Keratinocyte (primary cell): ENCODE data around the gene FRMD3. TPM values are rescaled to one million over a fixed set of nuclear protein-coding genes. Genes with fewer than 3 reads are reported as not detected.

ENCODE experiments used
- DNase-seq: peaks from one replicate; pipeline ENCODE4 v3.0.0-alpha.2; 2011; ENCODE audit warnings: low read depth, missing footprints, low spot score
- FAIRE-seq: peaks from 2 replicates; lab custom pipeline; 2011; peaks lifted over from hg19 to GRCh38; lab: Jason Lieb, UNC
- H2AFZ ChIP-seq: 2 replicates; pipeline ENCODE4 v1.6.0; 2012; ENCODE audit warnings: low read length, control low read depth, inconsistent platforms; ENCODE audit not compliant: control insufficient read depth
- H3K27ac ChIP-seq: 2 replicates; pipeline ENCODE4 v1.5.1; 2011; ENCODE audit warnings: low read length; ENCODE audit not compliant: control insufficient read depth, insufficient read depth
- H3K27me3 ChIP-seq: 3 replicates; pipeline ENCODE4 v1.6.0; 2011; ENCODE audit warnings: low read length; ENCODE audit not compliant: control insufficient read depth, insufficient read depth; ENCODE audit errors: extremely low read depth
- H3K36me3 ChIP-seq, 2 experiments: 2 replicates in 1 of 2; 3 replicates in 1 of 2; pipeline ENCODE4 v1.5.1; 2011; ENCODE audit warnings: low read length in 2 of 2, mild to moderate bottlenecking in 1 of 2; ENCODE audit not compliant: control insufficient read depth in 2 of 2, insufficient read depth in 2 of 2; ENCODE audit errors: extremely low read depth in 1 of 2
- H3K4me1 ChIP-seq: 3 replicates; pipeline ENCODE4 v1.5.1; 2011; ENCODE audit warnings: low read length; ENCODE audit not compliant: control insufficient read depth, insufficient read depth; ENCODE audit errors: extremely low read depth
- H3K4me2 ChIP-seq: 3 replicates; pipeline ENCODE4 v1.6.0; 2011; ENCODE audit warnings: low read depth, low read length; ENCODE audit not compliant: control insufficient read depth, insufficient read depth; ENCODE audit errors: extremely low read depth
- H3K4me3 ChIP-seq, 3 experiments: fragments of 200-600 bp in 1 of 3; sonication (generic) in 1 of 3; 2 replicates in 2 of 3; 3 replicates in 1 of 3; pipeline ENCODE4 v1.5.1; 2011 to 2016; ENCODE audit warnings: low read length in 3 of 3, mild to moderate bottlenecking in 3 of 3, control low read depth in 2 of 3, inconsistent platforms in 1 of 3, low read depth in 1 of 3, mixed read lengths in 1 of 3, mixed run types in 1 of 3, moderate library complexity in 1 of 3; ENCODE audit not compliant: control insufficient read depth in 2 of 3, insufficient read depth in 2 of 3; ENCODE audit errors: extremely low read depth in 1 of 3
- H3K79me2 ChIP-seq: 2 replicates; pipeline ENCODE4 v1.6.0; 2012; ENCODE audit warnings: low read length; ENCODE audit not compliant: control insufficient read depth, insufficient read depth
- H3K9ac ChIP-seq: 3 replicates; pipeline ENCODE4 v1.6.0; 2011; ENCODE audit warnings: low read length; ENCODE audit not compliant: control insufficient read depth, insufficient read depth; ENCODE audit errors: extremely low read depth
- H3K9me1 ChIP-seq: 3 replicates; pipeline ENCODE4 v1.6.0; 2011; ENCODE audit warnings: low read length; ENCODE audit not compliant: control insufficient read depth, insufficient read depth; ENCODE audit errors: extremely low read depth
- H3K9me3 ChIP-seq: 2 replicates; pipeline ENCODE4 v1.5.1; 2012; ENCODE audit warnings: low read depth, low read length; ENCODE audit not compliant: control insufficient read depth
- H4K20me1 ChIP-seq: 3 replicates; pipeline ENCODE4 v1.6.0; 2011; ENCODE audit warnings: low read length; ENCODE audit not compliant: control insufficient read depth, insufficient read depth; ENCODE audit errors: extremely low read depth
- CTCF ChIP-seq, 3 experiments: IDR thresholded peaks in 1 of 3; conservative IDR thresholded peaks in 1 of 3; optimal IDR thresholded peaks in 1 of 3; 2 replicates in 2 of 3; 3 replicates in 1 of 3; pipeline versions ENCODE3 to v1.5.1; 2011; ENCODE audit warnings: low read length in 3 of 3, mild to moderate bottlenecking in 3 of 3, moderate library complexity in 2 of 3, control low read depth in 1 of 3, inconsistent platforms in 1 of 3; ENCODE audit not compliant: insufficient read depth in 2 of 3; ENCODE audit errors: extremely low read depth in 1 of 3
- EZH2 ChIP-seq: IDR thresholded peaks from one replicate; pipeline ENCODE4 v1.6.1; 2012; ENCODE audit warnings: inconsistent platforms, mild to moderate bottlenecking, low read length, moderate library complexity
- dilution Hi-C: fragments of 300-500 bp; cut with MboI; formaldehyde crosslinking; loops from one replicate; pipeline ENCODE4 v1.7.0; 2020; ENCODE audit warnings: low sequenced_read_pairs; ENCODE audit not compliant: extremely low pct_ligation_motif_present
- polyA plus RNA-seq, 5 experiments: library from polyadenylated mRNA; depleted of rRNA in 3 of 5; stranded (reverse) in 3 of 5; stranded (forward) in 1 of 5; unstranded in 1 of 5; fragments of >200 nt; gene quantifications; 1 replicate in 1 of 5; 2 replicates in 3 of 5; 3 replicates in 1 of 5; pipeline versions ENCODE4 v1.2.1 to v1.2.3, GENCODE V29; 2011 to 2012; ENCODE audit warnings: missing spikeins in 2 of 5, low read depth in 1 of 5, low replicate concordance in 1 of 5

The FRMD3 gene
- polyA plus RNA-seq, 1 donor (not counting 4 experiments of a cell fraction or from before 2014, with no cell fraction given): 0.21 TPM

DNA sequence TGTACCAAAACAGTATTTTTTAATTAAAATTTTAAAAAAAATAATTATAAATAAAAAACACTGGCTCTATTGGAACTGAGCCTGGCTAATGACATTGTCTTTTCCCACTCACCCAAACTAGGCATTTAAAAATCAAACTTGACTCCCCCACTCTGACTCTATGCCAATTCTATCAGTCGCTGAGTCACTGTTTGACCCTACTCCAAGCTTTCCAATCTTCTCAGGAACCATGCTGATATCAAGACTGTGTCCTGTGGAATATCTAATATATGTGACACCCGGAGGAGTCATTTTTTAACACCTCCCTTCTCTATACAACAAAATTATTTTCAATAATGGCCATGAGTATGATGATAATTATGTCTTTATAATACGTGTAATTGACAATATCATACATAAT is 303.7 kb downstream of the FRMD3 start:
- no peak overlapping the region for H3K4me2 ChIP-seq
- DNase-seq (no peak), FAIRE-seq (no peak)
- H2AFZ ChIP-seq: no peak overlapping the region
- no peaks in the 10 kb centered on the region for H3K79me2 ChIP-seq
- no peaks in the 10 kb centered on the region for H3K9me1 ChIP-seq
- no peaks in the 10 kb centered on the region for H3K4me1 ChIP-seq
- dilution Hi-C loops: no loop called here
- no peaks in the 10 kb centered on the region for H4K20me1 ChIP-seq
- no peaks in the 10 kb centered on the region for H3K9me3 ChIP-seq
- no peaks in the 10 kb centered on the region for H3K36me3 ChIP-seq
- H3K27me3 ChIP-seq: no peaks in the 10 kb centered on the region
- no peak overlapping the region for H3K27ac ChIP-seq
- no peak for TF ChIP-seq CTCF (optimal IDR thresholded peaks at IDR 0.05 in 1 of 3, IDR thresholded peaks at IDR 0.05 in 1 of 3, conservative IDR thresholded peaks at IDR 0.05 in 1 of 3; ENCODE audit: extremely low read depth in 1 of 3, insufficient read depth in 2 of 3, low read length in 3 of 3)
- no peak for TF ChIP-seq EZH2
- no peak overlapping the region for H3K9ac ChIP-seq
- H3K4me3 ChIP-seq: no peak overlapping the region

DNA sequence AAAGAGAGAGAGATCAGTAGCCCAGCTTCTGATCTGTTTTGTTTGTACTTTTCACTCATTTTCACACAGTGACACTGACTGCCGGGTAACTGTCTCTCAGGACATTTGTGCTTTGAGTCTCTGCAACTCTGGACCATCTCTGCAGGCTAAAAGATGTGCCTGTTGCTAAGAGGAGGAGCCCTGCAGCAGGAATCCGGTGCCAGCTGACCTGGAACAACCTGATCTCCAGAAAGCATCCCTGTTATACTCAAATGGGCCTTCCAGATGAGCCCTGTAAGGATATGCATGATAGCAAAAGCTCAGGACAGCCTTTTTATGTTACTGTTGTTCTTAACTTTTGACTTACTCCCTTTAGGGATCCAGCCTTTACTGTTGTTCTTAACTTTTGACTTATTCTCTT is 304.6 kb downstream of the FRMD3 start:
- dilution Hi-C loops: no loop called here
- DNase-seq: no peak
- TF ChIP-seq EZH2 (no peak), CTCF (optimal IDR thresholded peaks at IDR 0.05 in 1 of 3, IDR thresholded peaks at IDR 0.05 in 1 of 3, conservative IDR thresholded peaks at IDR 0.05 in 1 of 3; ENCODE audit: extremely low read depth in 1 of 3, insufficient read depth in 2 of 3, low read length in 3 of 3) (no peak)
- H3K4me1 ChIP-seq: no peaks in the 10 kb centered on the region
- no peak overlapping the region for H3K27ac ChIP-seq
- H3K9ac ChIP-seq: no peak overlapping the region
- no peaks in the 10 kb centered on the region for H3K79me2 ChIP-seq
- H3K4me3 ChIP-seq: no peak overlapping the region
- H4K20me1 ChIP-seq: no peaks in the 10 kb centered on the region
- H3K9me3 ChIP-seq: no peaks in the 10 kb centered on the region
- no peak overlapping the region for H3K4me2 ChIP-seq
- no peaks in the 10 kb centered on the region for H3K36me3 ChIP-seq
- H3K9me1 ChIP-seq: no peaks in the 10 kb centered on the region
- H3K27me3 ChIP-seq: no peaks in the 10 kb centered on the region
- FAIRE-seq: no peak
- H2AFZ ChIP-seq: no peak overlapping the region
